Activated naive CD4-positive, alpha-beta T cell (primary cell): ENCODE results near the gene DRAP1.

Experiments
- DNase-seq, 4 experiments: peaks; one replicate each; lab custom pipeline; 2025; lab: John Stamatoyannopoulos, UW

DRAP1 gene, protein sequence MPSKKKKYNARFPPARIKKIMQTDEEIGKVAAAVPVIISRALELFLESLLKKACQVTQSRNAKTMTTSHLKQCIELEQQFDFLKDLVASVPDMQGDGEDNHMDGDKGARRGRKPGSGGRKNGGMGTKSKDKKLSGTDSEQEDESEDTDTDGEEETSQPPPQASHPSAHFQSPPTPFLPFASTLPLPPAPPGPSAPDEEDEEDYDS

DNA sequence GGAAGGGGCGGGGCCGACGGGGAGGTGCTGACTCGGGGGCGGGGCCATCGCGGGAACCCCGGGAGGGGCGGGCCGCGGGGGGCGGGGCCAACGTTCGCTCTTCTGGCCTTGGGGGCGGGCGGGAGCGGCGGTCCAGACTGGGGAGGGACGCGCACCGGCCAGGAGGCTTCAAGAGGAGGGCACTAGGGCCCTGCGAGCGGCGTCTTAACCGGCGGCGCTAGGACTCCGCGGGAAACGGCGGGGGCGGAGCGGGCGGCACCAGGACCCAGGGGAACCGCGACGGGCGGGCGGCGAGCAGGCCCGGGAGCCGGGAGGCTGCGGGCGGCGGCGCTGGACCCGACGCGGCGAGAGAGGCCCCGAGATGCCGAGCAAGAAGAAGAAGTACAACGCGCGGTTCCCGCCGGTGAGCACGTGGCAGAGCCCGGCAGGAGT is at the start of gene DRAP1:
Gene DRAP1 (plus strand): TSS at position 286 of the 432 bp plus-strand sequence. CDS start 76 bp downstream, at position 362.
- peak; percentile 97 to 99 (median 98) for DNase-seq

DNA sequence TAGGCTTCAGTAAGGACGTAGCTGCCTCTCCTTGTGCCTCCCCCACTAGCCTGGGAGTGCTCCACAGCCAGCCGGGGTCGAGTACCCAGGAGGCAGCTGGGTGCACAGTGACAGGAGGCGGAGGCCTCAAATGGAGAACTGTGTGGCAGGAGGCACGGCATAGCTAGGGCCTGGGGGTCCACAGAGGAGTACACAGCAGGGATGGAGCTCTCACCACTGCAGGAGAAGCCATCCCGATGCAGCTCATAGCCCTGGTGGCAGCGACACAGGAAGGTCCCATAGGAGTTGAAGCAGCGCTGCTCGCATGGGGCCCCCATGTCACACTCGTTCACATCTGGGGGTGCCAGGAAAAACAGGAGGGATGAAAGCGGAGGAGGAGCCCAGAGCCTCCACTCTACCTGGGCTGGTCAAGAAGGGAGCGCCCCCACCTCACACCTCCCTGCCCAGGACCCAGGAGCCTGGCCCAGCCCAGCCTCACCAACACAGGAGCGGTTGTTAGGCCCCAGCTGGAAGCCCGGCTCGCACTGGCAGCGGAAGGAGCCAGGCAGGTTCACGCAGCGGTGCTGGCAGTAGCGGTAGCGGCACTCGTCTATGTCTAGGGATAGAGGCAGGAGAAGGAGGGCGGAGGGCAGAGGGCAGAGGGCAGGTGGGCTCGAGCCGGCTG is 49.5 kb upstream of the DRAP1 start:
- DNase-seq = no peak

- DNase-seq = no peak
These were observed 48.9 kb upstream of the DRAP1 start for GRCh38 chr11:65870307-65870658.

DNA sequence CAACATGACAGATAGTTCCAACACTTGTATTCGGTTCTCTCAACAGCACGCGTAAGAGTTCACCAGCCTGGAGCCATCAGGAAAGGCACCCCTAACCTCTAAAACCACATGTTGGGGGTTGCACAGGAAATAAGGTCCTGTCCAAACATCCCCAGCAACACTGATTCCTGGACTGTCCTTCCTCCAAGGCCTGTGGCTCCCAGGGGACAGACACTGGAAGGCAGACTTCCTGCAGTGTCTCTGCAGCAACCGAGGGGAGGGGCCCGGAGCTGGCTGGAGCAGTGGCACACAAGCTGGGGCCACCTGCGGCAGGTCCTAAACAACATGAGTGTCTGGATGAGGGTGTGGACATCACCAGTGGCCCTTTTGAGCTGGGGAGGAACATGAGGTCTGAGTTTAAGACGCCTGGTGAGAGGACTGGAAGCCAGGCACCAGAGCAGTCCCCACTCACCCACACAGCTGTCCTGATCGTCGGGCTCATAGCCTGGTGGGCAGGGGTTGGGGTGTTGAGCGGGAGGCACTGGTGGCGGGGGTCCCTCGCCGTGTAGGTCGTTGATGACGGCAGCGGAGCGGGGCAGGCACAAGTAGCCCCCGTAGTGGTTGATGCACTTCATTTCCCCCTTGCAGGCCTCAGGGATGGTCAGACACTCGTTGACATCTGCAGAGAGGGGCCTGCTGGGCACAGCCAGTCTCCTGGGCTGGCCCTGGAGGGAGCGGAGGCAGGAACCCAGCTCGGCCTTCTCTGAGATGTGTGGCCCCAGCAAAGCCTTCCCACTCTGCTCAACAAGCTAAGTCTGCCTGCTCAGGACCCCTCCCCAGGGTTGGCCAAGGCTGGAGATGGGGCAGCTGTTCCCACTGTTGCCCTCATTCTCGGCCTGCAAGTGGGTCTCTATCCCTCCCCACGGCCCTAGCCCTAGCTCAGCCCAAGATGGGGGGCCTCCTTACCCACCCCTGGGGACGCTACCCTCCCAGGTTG is 48.2 kb upstream of the DRAP1 start:
- DNase-seq = no peak

DNA sequence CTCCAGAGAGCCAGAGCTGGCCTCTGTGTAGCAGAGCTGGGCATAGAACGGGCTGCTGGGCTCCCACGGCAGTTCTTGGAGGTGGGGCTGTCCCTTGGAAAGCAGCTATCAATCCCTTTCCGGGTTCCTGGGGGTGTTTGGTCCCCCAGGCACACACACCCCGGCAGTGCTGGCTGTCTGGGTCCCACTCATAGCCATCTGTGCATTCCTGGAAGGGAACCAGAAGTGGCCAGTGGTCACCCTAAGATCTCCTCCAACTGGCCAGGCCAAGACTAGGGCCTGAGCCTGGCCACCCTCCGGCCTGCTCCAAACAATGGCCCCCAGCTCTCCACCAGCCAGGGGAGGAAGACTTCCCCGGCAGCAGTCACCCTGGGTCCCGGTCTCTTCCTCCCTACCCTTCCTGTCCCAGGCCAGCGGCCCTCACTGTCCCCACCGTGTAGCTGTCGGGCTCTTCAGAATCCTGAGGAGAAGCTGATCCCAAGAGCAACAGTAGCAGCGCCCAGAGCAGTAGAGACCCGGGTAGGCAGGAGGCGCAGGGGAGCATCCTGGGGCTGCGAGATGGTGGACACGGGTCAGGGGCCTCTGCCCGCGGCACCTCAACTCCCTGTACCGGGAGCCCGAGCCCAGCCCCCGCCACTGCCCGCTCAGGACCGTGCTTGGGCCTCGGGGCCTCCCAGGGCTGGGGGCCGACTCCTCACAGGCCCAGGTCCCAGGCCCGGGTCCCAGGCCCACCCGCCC is 47.2 kb upstream of the DRAP1 start:
- DNase-seq = no peak

- no peak for DNase-seq
These were observed 46.5 kb upstream of the DRAP1 start, which contains the start of gene EFEMP2 for GRCh38 chr11:65872586-65873317. TSS of gene EFEMP2 (minus strand) at chr11:65872800. CDS start at chr11:65872354, 446 bp downstream.

DNA sequence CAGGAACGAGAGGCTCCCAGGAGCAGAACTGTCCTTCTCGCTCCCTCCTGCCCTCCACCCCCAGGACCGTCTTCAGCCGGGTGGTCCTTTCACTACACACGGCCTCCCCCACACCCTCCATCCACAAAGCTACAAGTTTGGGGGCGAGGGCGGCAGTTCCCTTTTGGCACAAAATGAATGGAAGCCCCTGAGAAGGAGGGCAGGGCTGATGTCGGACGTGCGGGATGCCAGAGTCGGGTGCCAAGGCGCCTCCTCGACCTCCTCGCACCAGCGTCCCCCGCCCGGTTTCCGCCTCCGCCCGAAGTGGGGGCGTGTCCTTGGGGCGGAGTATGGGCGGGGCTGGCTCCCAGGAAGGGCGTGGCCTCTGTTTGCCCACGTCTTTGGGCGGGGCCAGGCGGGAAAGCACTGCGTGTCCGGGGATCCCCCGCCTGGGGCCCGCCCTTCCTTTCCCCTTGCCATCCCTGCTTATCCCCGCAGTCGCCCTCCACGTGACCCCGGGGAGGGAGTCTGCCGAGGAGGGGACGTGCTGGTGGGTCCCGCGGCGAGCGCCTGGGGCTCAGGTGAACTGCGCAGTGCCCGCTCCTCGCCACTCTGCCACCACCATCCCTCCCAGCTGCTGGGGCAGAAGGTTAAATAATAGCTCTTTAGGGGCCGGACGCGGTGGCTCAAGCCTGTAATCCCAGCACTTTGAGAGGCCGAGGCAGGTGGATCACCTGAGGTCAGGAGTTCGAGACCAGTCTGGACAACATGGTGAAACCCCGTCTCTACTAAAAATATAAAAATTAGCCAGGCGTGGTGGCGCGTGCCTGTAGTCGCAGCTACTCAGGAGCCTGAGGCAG is 45.7 kb upstream of the DRAP1 start:
- DNase-seq = peak; percentile 92 to 97 (median 95)

- peak in 1 of 4 experiments; percentile 24 for DNase-seq
These were observed 39.6 kb upstream of the DRAP1 start, which contains the start of gene CTSW for GRCh38 chr11:65879617-65880016. TSS of gene CTSW (plus strand) at chr11:65879837. CDS start at chr11:65879855, 18 bp downstream.

DNA sequence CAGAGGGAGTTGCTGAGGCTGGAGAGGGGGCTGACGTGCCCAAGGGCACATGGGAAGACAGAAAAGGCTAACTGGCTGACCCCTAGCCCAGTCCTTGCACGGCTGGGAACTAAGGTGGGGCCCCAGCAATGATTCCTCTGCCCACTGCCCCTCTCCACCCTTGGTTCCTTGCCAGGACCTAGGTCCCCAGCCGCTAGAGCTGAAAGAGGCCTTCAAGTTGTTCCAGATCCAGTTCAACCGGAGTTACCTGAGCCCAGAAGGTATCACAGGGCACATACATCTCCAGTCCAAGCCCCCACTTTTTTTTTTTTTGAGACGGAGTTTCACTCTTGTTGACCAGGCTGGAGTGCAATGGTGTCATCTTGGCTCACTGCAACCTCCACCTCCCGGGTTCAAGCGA is 39.2 kb upstream of the DRAP1 start:
- no peak for DNase-seq

- DNase-seq = no peak
These were observed 38.3 kb upstream of the DRAP1 start for GRCh38 chr11:65880844-65881421.

DNA sequence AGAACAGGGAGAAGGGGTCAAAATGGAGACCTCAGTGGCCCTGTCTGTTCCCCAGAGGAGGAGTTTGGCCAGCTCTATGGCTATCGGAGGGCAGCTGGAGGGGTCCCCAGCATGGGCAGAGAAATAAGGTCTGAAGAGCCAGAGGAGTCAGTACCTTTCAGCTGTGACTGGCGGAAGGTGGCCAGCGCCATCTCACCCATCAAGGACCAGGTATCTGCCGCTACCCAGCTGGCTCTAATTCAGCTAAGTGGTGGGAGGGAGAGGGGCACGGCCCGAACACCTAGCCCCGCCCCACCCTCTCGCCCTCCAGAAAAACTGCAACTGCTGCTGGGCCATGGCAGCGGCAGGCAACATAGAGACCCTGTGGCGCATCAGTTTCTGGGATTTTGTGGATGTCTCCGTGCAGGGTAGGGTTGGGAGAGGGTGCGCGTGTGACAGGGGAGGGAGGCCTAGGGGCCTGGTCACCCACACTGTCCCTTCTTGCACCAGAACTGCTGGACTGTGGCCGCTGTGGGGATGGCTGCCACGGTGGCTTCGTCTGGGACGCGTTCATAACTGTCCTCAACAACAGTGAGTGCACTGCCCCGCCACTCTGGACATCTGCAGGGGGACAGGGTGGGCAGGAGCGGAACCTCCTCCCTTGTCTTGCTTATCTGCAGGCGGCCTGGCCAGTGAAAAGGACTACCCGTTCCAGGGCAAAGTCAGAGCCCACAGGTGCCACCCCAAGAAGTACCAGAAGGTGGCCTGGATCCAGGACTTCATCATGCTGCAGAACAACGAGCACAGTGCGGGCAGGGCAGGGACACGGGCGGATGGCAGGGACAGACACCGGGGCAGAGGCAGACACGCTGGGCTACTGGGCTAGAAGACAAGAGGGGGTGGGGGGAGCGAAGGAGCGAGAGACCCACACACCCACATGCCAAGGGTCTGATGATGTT is 36.8 kb upstream of the DRAP1 start:
- DNase-seq = no peak

GRCh38 chr11:65883058-65883761 is 36.0 kb upstream of the DRAP1 start:
- DNase-seq = no peak

DNA sequence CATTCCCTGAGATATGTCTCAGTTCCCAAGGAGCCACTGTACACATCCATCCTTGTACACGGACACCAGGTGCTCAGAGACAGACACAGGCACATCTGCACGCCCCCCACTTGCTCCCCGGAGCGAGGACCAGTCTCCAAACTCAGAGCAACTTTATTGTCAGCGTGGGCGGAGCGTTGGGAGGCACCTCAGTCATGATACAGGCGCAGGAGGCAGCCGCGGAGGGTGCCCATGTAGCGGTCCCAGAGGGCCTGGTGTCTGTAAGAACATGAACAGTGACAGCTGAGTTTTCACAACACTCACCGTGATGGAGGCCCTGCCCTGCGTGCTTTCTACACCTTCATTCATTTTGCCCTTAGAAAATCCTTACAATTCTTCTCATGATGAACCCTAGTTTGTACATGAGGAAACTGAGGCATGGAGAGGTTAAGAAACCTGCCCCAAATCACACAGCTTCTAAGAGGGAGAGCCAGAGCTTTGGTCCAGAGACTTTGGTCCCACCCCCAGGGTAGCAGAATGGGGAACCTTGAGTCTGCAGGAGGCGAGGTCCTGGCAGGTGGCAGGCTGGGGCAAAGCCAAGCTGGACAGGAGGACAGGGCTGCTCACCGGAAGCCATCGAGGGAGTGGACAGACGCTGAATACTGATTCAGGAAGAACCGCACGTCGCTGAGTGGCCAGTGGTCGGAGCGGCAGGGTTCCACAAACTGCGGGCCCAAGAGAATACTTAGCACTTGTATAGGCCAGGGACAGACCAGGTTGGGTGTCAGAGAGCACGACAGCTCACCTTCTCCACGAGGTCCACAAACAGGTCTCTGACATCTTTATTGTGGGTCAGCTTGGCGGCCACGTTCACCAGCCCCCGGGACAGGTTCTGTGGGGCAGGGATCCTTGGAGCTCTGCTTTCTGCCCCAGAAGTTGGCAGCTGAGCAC is 35.2 kb upstream of the DRAP1 start:
- DNase-seq = no peak

- peak; percentile 40 to 79 (median 64) for DNase-seq
These were observed 34.5 kb upstream of the DRAP1 start for GRCh38 chr11:65884716-65885092.

- DNase-seq = no peak
These were observed 34.0 kb upstream of the DRAP1 start for GRCh38 chr11:65885231-65885630.

- no peak for DNase-seq
These were observed 33.3 kb upstream of the DRAP1 start for GRCh38 chr11:65885808-65886536.
